Fibroblast of skin of scalp (primary cell): Measurements from ENCODE around the gene STOML2.

Source experiments
- DNase-seq: peaks from one replicate; pipeline ENCODE4 v3.0.0-alpha.2; 2013

STOML2 gene

DNA sequence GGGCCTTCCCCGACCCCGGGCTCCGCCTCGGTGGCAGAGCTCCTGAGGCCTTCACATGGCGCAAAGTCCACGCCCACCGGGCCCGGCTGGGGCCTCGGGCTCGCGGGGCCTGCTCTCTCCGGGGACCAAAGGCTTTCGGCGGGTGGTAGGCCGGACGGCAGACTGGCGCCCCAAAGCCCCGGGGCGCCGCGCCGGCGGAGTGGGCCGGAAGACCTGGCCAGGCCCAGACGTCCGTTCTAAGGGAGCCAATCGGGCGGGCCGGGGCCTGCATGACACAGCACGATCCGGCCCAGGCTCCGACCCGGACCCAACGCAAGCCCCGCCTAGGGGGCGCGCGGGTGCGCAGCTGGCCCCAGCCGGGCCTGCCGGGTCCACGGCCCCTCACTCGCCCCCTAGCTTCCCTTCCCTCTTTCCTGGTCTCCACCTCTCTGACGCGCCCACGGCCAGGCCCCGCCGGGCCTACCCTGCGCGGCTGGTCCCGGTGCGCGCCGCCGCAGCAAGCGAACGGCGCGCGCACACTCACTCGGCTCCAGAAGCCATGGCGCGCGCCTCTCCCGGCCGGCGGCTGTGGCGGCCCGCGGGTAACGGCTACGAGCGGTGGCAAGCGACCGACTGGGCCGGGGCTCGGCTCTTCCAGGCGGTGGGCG lies 31.0 kb downstream of the STOML2 start:
- peak; percentile 85 for DNase-seq

DNA sequence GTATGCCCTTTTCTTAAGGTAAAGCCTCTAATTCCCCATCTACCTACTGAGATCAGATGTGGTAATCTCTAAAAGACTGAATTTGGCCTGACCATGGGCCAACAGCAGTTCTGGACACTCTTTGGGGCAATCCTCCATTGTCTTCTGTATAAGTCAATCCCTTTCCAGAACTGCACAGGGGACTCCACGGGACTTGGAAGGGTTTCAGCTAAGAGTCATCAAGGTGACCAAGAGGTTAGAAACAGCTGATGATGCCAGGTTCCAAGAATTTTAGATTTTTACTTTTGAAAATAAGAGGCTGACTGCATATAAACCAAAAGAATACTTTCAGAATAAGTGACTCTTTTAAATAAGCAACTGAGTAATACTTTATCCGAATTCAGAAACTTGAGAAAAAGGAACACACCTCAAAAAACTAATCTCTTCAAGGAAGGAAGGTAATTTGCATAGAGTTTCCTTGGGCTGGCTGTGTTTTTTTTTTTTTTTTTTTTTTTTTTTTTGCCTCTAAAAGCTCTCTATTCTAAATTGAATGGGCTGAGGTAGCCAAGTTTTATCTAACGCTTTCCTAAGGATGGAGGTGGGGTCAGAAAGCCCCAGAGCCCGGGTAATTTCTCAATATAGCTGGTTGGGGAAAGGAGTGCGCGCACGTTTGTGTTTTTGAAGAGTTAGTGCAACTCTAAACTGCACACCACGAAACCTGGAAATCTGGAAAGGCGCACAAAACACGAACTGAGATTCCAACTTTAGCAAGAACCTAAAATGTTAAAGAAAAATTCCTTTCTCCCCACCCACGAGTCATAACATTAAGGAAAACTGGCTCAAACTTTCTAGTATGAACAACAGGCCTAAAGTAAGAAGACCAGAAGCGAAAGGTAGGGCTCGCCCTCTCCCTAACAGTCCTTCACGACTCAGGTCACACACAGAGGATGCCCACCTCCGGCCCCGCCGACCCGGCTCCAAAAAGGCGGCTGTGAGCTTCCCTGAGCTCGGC lies 31.8 kb downstream of the STOML2 start:
- DNase-seq: peak; percentile 18

DNA sequence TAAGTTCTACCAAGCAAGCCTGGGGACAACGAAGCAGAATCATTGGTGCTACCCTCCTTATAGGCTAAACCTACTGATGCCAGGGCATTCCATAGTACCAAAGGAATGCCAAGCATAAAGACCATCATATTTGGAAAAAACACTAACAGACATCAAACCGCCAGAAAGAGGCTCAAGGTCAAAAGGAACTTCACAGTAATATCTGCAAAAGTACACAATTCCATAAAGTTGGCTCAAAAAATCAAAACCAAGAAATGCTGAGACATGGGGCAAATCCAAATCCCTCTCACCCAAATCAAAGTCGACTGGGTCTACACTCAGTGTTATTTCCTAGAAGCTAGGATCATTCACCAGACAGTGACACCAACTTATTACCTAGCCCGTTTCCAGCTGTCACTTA lies 33.9 kb downstream of the STOML2 start:
- DNase-seq: no peak

DNA sequence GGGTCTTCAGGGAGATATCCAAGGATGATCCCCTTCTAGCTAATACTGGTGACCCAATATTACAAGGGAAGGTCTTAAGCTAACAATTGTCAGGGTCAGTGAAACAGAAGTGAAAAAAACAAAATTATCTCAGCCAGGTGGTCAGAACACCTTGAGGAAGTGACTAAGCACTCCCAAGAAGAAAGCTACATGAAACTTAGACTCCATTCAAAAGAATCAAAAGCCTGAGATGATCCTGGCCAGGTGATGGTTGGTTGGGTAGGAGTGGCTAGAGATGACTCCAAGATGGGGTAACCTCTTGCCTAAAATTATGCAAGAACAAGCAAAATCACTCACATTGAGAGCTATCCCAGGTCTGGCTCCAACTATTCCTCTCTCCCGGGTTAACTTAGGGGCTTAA lies 35.9 kb downstream of the STOML2 start:
- DNase-seq: no peak

DNA sequence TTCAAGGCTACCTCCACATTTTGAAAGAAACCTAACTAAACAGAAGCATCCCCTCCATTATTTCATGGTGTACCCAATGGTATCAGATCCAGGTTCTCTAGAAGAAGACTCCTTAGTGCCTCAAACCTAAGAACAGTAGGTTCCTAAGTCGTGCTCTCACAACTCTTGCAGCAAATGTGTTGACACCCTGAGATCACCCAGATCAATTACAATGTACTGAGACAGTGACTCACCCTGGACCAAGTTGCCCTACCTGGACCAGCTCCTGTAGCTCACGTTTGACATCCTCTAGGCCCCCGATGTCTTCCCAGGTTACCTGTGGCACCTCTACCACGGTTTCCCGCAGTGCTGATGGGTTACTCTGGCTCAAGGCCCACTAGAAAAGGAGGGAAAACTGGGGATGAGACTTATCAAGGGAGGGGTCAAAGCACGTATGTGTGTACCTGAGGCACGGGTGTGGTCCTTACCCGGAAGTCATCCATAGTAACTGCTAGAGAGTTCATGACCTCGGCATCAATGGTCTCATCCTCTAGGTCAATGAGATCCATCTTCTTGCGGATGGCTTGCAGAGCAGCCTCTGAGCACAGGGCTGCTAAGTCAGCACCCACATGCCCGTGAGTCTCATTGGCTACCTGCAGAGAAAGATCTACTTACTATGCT lies 42.3 kb downstream of the STOML2 start:
- no peak for DNase-seq

DNA sequence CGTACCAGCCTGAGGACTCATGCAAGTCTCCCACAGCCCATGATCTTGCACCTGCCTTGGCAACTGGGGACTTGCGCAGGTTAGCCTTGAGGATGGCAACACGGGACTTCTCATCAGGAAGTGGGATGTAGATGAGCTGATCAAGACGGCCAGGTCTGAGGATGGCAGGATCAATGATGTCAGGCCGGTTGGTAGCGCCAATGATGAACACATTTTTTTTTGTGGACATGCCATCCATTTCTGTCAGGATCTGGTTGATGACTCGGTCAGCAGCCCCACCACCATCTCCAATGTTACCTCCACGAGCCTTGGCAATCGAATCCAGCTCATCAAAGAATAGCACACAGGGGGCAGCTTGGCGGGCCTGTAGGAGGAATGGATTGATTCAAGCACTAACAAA lies 43.5 kb downstream of the STOML2 start:
- no peak for DNase-seq

DNA sequence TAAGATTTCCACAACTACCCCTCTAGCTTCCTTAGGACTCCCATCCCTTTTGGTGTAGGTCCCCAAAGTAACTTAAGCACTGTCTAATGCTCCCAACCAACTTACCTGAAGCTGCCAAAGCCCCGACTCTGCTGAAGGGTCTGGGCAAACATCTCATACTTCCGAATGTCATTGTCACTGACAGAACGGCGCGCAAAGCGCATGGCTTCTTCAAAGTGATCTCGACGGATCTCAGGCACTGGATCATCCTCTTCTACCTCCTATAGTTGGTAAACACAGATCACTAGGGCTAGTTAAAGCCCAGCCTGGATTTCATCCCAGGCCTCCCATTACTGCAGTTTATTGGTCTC lies 45.7 kb downstream of the STOML2 start:
- DNase-seq: no peak

DNA sequence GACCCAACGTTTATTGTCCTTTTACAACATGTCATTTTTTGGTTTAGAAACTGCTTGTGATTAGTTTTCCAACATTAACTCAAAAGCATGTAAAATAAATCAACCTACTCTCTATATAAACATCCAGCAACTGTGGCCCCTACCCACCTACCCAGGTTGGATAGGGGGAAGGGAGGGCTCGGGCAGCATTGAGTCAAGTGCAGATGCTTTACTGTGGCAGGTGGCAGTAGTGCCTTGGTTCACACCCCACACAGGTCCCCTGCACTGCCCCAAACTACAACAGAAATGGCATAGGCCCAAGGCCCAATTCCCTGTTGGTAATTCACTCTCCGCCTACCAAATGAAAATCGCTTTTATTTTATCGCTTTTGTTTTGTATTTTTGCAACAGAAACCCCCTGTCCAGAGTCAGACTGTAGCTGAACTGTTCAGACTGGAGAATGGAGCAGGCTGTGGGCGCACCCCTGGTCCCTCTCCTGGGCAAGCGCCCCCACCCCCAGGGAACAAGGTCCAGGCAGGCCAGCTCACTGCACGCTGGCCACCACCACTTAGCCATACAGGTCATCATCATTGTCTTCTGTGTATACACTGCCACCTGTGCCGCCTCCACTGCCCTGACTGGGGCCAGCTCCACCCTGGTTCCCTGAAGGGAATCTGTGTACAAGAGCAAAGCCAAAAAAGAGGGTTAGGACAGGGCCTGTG lies 46.2 kb downstream of the STOML2 start:
- no peak for DNase-seq

DNA sequence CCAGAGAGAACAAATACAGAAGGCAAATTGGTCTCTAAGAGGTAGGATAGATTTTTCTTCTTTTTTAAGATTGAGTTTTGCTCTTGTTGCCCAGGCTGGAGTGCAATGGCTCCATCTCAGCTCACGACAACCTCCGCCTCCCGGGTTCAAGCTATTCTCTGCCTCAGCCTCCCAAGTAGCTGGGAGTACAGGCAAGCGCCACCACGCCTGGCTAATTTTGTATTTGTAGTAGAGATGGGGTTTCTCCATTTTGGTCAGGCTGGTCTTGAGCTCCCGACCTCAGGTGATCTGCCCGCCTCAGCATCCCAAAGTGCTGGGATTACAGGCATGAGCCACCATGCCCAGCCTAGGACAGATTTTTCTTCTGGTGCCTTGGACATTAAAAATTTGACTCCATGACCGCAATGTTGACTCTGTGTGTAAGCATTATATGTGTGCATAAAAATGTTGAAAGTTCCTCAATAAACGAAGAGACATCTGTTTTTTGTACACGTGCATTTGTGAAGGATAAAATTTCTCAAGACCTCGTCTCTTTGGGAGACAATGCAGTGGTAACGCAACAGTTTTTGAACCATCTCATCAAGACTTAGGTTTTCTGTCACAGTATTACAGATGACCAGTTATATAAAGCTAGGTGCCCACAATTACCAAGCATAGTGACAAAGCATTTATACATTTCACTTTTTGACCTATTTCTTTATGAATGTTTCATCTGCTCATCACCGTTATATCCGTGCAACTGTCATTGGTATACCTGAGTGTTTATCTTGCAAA lies 47.9 kb downstream of the STOML2 start:
- DNase-seq: no peak

DNA sequence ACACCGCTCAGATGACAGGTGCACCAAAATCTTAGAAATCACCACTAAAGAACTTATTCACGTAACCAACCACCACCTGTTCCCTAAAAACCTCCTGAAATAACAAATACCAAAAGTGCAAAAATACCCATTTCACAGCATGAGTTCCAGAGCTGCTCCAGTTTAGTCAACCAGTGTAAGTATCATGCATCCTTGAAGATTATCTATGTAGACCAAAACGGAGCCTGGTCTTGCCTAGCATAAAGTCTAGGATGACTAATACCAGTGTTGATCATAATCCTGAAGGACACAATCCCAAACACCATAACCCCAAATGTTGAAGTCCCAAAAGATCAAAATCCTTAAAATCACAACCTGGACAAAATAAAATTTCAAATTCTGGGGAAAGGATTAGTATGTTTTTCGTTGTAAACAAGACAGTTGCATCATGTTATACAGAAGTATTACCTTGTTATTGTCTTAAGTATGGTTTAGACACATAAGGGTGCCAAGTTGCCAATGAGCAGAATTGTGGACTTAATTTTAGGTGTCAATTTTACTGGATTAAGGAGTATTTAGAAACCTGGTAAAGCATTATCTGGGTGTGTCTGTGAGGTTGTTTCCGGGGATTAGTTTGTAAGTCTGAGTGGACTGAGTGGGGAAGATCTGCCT lies 48.6 kb downstream of the STOML2 start:
- no peak for DNase-seq

DNA sequence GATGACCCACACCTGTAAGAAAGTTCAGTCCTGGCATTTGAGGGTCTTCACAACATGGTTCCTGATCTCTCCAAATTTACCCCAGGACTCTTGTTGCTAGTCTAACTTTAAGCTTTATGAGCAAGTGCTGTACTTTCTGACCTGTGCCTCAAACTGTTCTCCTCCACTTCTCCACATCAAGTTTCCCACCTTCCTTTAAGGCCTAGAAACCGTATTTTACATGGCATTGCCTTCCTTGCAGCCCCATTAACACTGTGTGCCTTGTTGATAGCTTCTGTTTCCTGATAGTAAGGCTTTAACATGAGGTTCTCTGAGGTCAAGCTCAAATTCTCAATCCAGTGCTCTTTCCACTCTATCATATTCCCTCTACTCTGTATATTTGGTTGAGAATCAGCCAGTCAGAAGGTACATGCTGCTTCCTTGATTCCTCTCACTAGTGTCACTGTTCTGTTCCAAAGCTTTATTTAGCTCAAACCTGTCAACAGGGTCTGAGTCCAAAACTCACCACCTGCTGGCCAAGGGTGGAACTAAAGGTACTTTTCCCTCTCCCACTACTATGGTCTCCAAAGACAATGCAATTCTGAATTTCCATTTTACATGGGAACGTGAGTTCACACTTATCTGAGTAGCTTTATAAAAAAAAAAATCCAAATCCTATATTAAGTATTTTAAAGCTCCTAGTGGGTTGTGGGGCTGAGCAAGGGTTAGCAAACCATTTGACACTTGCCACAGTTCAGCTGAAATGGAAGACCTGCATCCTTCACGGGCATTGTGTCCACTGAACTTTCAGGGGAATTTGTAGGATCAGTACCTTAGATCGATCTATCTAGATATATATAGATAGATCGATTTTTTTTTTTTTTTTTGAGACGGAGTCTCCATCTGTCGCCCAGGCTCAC lies 51.6 kb downstream of the STOML2 start:
- DNase-seq: peak; percentile 45
